Mammary microvascular endothelial cell (primary cell): ENCODE data around the gene SDHAF3. TPM values are rescaled to one million over a fixed set of nuclear protein-coding genes. Genes with fewer than 3 reads are reported as not detected.

Experiments
- total RNA-seq: library from RNA; depleted of rRNA; stranded (reverse); fragments of >200 nt; gene quantifications from 2 replicates; pipeline ENCODE4 v1.2.3, GENCODE V29; 2015

The SDHAF3 gene
- 7.5 and 8.1 TPM in 2 replicates for total RNA-seq

GRCh38 chr7:97117372-97118188 is at the start of gene SDHAF3:
SDHAF3 (plus strand) TSS chr7:97117698; CDS start chr7:97117724, 26 bp downstream.

Other genes with a start within 250 kb of the SDHAF3 start
- not detected in 2 replicates for gene DLX6, start 112.1 kb upstream of the SDHAF3 start, total RNA-seq
- gene DLX5, start 92.9 kb upstream of the SDHAF3 start, total RNA-seq = not detected in 2 replicates